GM12878 (cell line): ENCODE data around the gene CTNNBIP1. TPM values are rescaled to one million over a fixed set of nuclear protein-coding genes. Genes with fewer than 3 reads are reported as not detected.

Experiments
- ATAC-seq: fragments of 200-7000 bp; cut with Tn5 transposase; 3 replicates; pipeline ENCODE4 v1.9.1; 2020; ENCODE audit warnings: mild to moderate bottlenecking, moderate library complexity
- BruUV-seq: library from RNA; stranded (reverse); fragments of 400-500 nt; replicated peaks from 2 replicates; lab custom pipeline; 2021; lab: Mats Ljungman, UMichigan
- CTCF ChIA-PET: fragments of 300-600 bp; sonication (Branson Sonifier 250); formaldehyde crosslinking; extraction: SDS; loops from one replicate; lab custom pipeline; 2021; ENCODE audit warnings: inconsistent platforms; lab: Yijun Ruan, JAX
- POLR2A ChIA-PET: fragments of 350-600 bp; formaldehyde crosslinking; extraction: SDS; loops from one replicate; lab custom pipeline; 2021; ENCODE audit warnings: inconsistent platforms; lab: Charles Lee
- RAD21 ChIA-PET: fragments of 300-600 bp; sonication (Branson Sonifier 250); formaldehyde crosslinking; loops from one replicate; lab custom pipeline; 2023; ENCODE audit warnings: antibody characterized with exemption; ENCODE audit not compliant: unreplicated experiment; lab: Charles Lee
- SMC1A ChIA-PET: fragments of 300-600 bp; sonication (Branson Sonifier 250); formaldehyde crosslinking; loops from one replicate; lab custom pipeline; 2023; ENCODE audit not compliant: unreplicated experiment, uncharacterized antibody; lab: Charles Lee
- DNase-seq: peaks from one replicate; pipeline ENCODE4 v3.0.0-alpha.2; 2011; ENCODE audit warnings: low read depth, low spot score
- FAIRE-seq: peaks from 3 replicates; lab custom pipeline; 2011; peaks lifted over from hg19 to GRCh38; lab: Jason Lieb, UNC
- H2AFZ ChIP-seq: 2 replicates; pipeline ENCODE4 v1.6.0; 2011; ENCODE audit warnings: low read depth, low read length, control low read depth; ENCODE audit not compliant: control insufficient read depth
- H3K27ac ChIP-seq: 2 replicates; pipeline ENCODE4 v1.5.1; 2011; ENCODE audit warnings: control low read depth; ENCODE audit not compliant: control insufficient read depth, insufficient read depth
- H3K27me3 ChIP-seq, 2 experiments: replicated peaks in 1 of 2; 2 replicates each; pipeline versions ENCODE4 v1.6.0 to v1.6.1; 2011; ENCODE audit warnings: low read length in 1 of 2; ENCODE audit not compliant: control insufficient read depth in 2 of 2, insufficient read depth in 2 of 2
- H3K36me3 ChIP-seq, 2 experiments: 2 replicates each; pipeline ENCODE4 v1.5.1; 2011; ENCODE audit warnings: low read length in 1 of 2; ENCODE audit not compliant: control insufficient read depth in 2 of 2, insufficient read depth in 2 of 2
- H3K4me1 ChIP-seq: 2 replicates; pipeline ENCODE4 v1.6.1; 2011; ENCODE audit warnings: mild to moderate bottlenecking, low read length, moderate library complexity, mixed read lengths; ENCODE audit not compliant: control insufficient read depth, insufficient read depth
- H3K4me2 ChIP-seq: 2 replicates; pipeline ENCODE4 v1.6.0; 2011; ENCODE audit warnings: control low read depth; ENCODE audit not compliant: control insufficient read depth, insufficient read depth
- H3K4me3 ChIP-seq: fragments of 200-600 bp; sonication (generic); 2 replicates; pipeline ENCODE4 v1.5.1; 2016
- H3K79me2 ChIP-seq: 2 replicates; pipeline ENCODE4 v1.6.0; 2011; ENCODE audit warnings: low read length; ENCODE audit not compliant: control insufficient read depth, insufficient read depth
- H3K9ac ChIP-seq: 2 replicates; pipeline ENCODE4 v1.8.0; 2011; ENCODE audit warnings: low read length, control low read depth, mixed read lengths; ENCODE audit not compliant: control insufficient read depth, insufficient read depth
- H3K9me3 ChIP-seq: replicated peaks from 3 replicates; pipeline ENCODE4 v1.5.1; 2011; ENCODE audit warnings: mild to moderate bottlenecking, low read length; ENCODE audit not compliant: control insufficient read depth, insufficient read depth
- H4K20me1 ChIP-seq: 2 replicates; pipeline ENCODE4 v1.6.0; 2011; ENCODE audit not compliant: control insufficient read depth, insufficient read depth
- FOS ChIP-seq: IDR thresholded peaks from 3 replicates; pipeline ENCODE4 v1.6.1; 2011; ENCODE audit warnings: borderline replicate concordance; ENCODE audit not compliant: insufficient read length; ENCODE audit errors: extremely low read depth
- FOXK2 ChIP-seq: fragments of 450-650 bp; IDR thresholded peaks from 2 replicates; pipeline ENCODE4 v1.6.1; 2017; ENCODE audit warnings: mild to moderate bottlenecking, moderate library complexity
- MEF2A ChIP-seq: IDR thresholded peaks from 2 replicates; pipeline ENCODE4 v1.6.1; 2011; ENCODE audit warnings: low read depth, mild to moderate bottlenecking, low read length, moderate library complexity; ENCODE audit not compliant: insufficient read depth
- MYB ChIP-seq: fragments of 150-350 bp; IDR thresholded peaks from 2 replicates; pipeline ENCODE4 v1.6.1; 2014; ENCODE audit warnings: mild to moderate bottlenecking, low read depth, low read length, borderline replicate concordance
- NR2C1 ChIP-seq: fragments of 450-650 bp; IDR thresholded peaks from 2 replicates; pipeline ENCODE4 v1.6.1; 2017; ENCODE audit warnings: antibody characterized with exemption, mild to moderate bottlenecking, moderate library complexity
- RELA ChIP-seq: fragments of 450-650 bp; IDR thresholded peaks from 2 replicates; pipeline ENCODE4 v1.8.0; 2014; ENCODE audit warnings: borderline replicate concordance; ENCODE audit not compliant: partially characterized antibody
- RUNX3 ChIP-seq: IDR thresholded peaks from 2 replicates; pipeline ENCODE4 v1.6.1; 2012; ENCODE audit warnings: low read length, inconsistent platforms
- WRNIP1 ChIP-seq: IDR thresholded peaks from 2 replicates; pipeline ENCODE4 v1.6.1; 2011; ENCODE audit warnings: low read depth, low read length, improper control_type of control experiment, borderline replicate concordance
- ZNF384 ChIP-seq: IDR thresholded peaks from 2 replicates; pipeline ENCODE4 v1.6.1; 2012; ENCODE audit warnings: low read depth, mild to moderate bottlenecking, low read length, improper control_type of control experiment, borderline replicate concordance
- ZNF592 ChIP-seq: fragments of 450-650 bp; IDR thresholded peaks from 2 replicates; pipeline ENCODE4 v1.6.1; 2017; ENCODE audit warnings: mild to moderate bottlenecking, moderate library complexity
- WGBS: methylation state at CpG from one replicate; pipeline ENCODE4 v1.1.6; 2016; ENCODE audit warnings: low lambda C conversion rate; ENCODE audit not compliant: insufficient replicate concordance, insufficient coverage; ENCODE audit errors: missing lambda C conversion rate; 5-methylcytosine and 5-hydroxymethylcytosine counted together
- in situ Hi-C: fragments of 300-500 bp; cut with MboI; formaldehyde crosslinking; loops from 9 replicates; pipeline ENCODE4 v1.14.3; 2018; ENCODE audit warnings: mixed read lengths
- intact Hi-C: fragments of 100-400 bp; cut with micrococcal nuclease; formaldehyde crosslinking; loops from one replicate; pipeline ENCODE4 v1.14.2; 2022; ENCODE audit not compliant: unreplicated experiment
- polyA plus RNA-seq, 11 experiments: library from polyadenylated mRNA; depleted of rRNA in 4 of 11; unstranded in 6 of 11; stranded (reverse) in 5 of 11; fragments of >200 nt; fragmentation: Nextera tagmentation in 4 of 11; fragmentation: Illumina TruSeq in 1 of 11; extraction: Ambion mirVana in 4 of 11; extraction: Trizol in 1 of 11; gene quantifications; 1 replicate in 1 of 11; 2 replicates in 10 of 11; pipeline versions ENCODE4 v1.2.1 to v1.2.3, GENCODE V29; 2011 to 2016; ENCODE audit warnings: inconsistent platforms in 2 of 11, missing spikeins in 2 of 11, low read depth in 1 of 11
- total RNA-seq, 4 experiments: library from RNA; depleted of rRNA in 3 of 4; stranded (reverse); fragments of >200 nt in 3 of 4; fragmentation: Illumina TruSeq in 1 of 4; extraction: Trizol in 1 of 4; gene quantifications; 2 replicates each; pipeline versions ENCODE4 v1.2.1 to v1.2.3, GENCODE V29; 2013 to 2021

CTNNBIP1 gene
- total and polyA plus RNA-seq, 10 of the 15 experiments (the other 5 are each of a cell fraction or from before 2014, with no cell fraction given), result 0.42 to 31.8 (median 10.8) TPM

GRCh38 chr1:9814619-9815018 lies 95.5 kb downstream of the CTNNBIP1 start (continued):
- TF ChIP-seq RUNX3, result no peak
- no peak for TF ChIP-seq FOS
- TF ChIP-seq WRNIP1, result no peak
- no peak for TF ChIP-seq MEF2A
- no peak for TF ChIP-seq NR2C1
- TF ChIP-seq MYB, result no peak
- TF ChIP-seq ZNF592, result no peak

- H3K9ac ChIP-seq, result no peak overlapping the region
- H3K9me3 ChIP-seq, result no peaks in the 10 kb centered on the region
- no peak for FAIRE-seq
- CTCF ChIA-PET, result interaction anchor here (0.6 to 1.0 kb wide), 2 partner anchors 27 to 662 kb away, joined by 3 read pairs; no protein-coding TSS in a partner anchor
- H2AFZ ChIP-seq, result no peak overlapping the region
- no peak for TF ChIP-seq RELA
- no peak for TF ChIP-seq FOXK2
- TF ChIP-seq ZNF384, result no peak
- H3K4me1 ChIP-seq, result peaks cover 6% of the 10 kb centered on the region
- in situ Hi-C loops (no loop called here), intact Hi-C loops (no loop called here)
- no peaks in the 10 kb centered on the region; the same call in 1 of the 2 replicates for H4K20me1 ChIP-seq
- RAD21 ChIA-PET, result interaction anchor here (0.7 kb wide), 1 partner anchor 56 kb away, joined by 5 read pairs; no protein-coding TSS in a partner anchor
- POLR2A ChIA-PET, result no interaction called here
- ATAC-seq, result no peak
- no peak overlapping the region for H3K4me3 ChIP-seq
- H3K27ac ChIP-seq, result no peak overlapping the region
- H3K4me2 ChIP-seq, result no peak overlapping the region
- WGBS, result 82% methylated on average over 6 of the region's 6 CpGs
- SMC1A ChIA-PET, result interaction anchor here (0.8 to 1.7 kb wide), 2 partner anchors 11 to 27 kb away, joined by 4 to 5 read pairs; no protein-coding TSS in a partner anchor
- no TSS peak for BruUV-seq
- peaks cover 0 to 6% of the 10 kb centered on the region in 2 experiments; a peak in 2 of 4 replicates for H3K36me3 ChIP-seq
- no peak for DNase-seq
- no peaks in the 10 kb centered on the region for H3K27me3 ChIP-seq
- peaks cover 58% of the 10 kb centered on the region for H3K79me2 ChIP-seq
Observed at GRCh38 chr1:9811239-9811966, 98.7 kb downstream of the CTNNBIP1 start.
